GM19025 (cell line): ENCODE measurements around the gene EEF1A2.
"Not testable (repeated sequence)": the region's sequence is repeated elsewhere in the genome, so short reads cannot be mapped to it uniquely, and the experiment has no call there.

Experiments
- ATAC-seq: cut with Tn5 transposase; IDR thresholded peaks from one replicate; pipeline ENCODE4 v1.9.1; 2021; ENCODE audit warnings: mild to moderate bottlenecking, low read depth, moderate library complexity; ENCODE audit not compliant: unreplicated experiment

EEF1A2 gene

GRCh38 chr20:63521602-63522001 lies 22.7 kb upstream of the EEF1A2 start:
- no peak for ATAC-seq

GRCh38 chr20:63520934-63521601 lies 22.2 kb upstream of the EEF1A2 start:
- ATAC-seq, result peak; percentile 48

GRCh38 chr20:63520504-63520933 lies 21.6 kb upstream of the EEF1A2 start, which contains the start of gene PPDPF:
Gene PPDPF (plus strand): TSS chr20:63520765. CDS start chr20:63521309, 544 bp downstream.
- ATAC-seq, result peak; percentile 78

GRCh38 chr20:63519668-63520503 lies 21.0 kb upstream of the EEF1A2 start:
- peak; percentile 39 for ATAC-seq

GRCh38 chr20:63518946-63519667 lies 20.2 kb upstream of the EEF1A2 start:
- no peak for ATAC-seq

- no peak for ATAC-seq
These were observed 19.5 kb upstream of the EEF1A2 start for GRCh38 chr20:63518351-63518861.

- ATAC-seq, result no peak
These were observed 18.8 kb upstream of the EEF1A2 start for GRCh38 chr20:63517376-63518309.

GRCh38 chr20:63514520-63514919 lies 15.6 kb upstream of the EEF1A2 start:
- ATAC-seq, result not testable (repeated sequence)

- no peak for ATAC-seq
These were observed 14.3 kb upstream of the EEF1A2 start for GRCh38 chr20:63513207-63513606.

- ATAC-seq, result no peak
These were observed 10.2 kb upstream of the EEF1A2 start for GRCh38 chr20:63509088-63509564.

- no peak for ATAC-seq
These were observed 9.3 kb upstream of the EEF1A2 start for GRCh38 chr20:63508072-63508768.

- no peak for ATAC-seq
These were observed 8.3 kb upstream of the EEF1A2 start for GRCh38 chr20:63507083-63507743.

- no peak for ATAC-seq
These were observed 6.8 kb upstream of the EEF1A2 start for GRCh38 chr20:63505723-63506122.

GRCh38 chr20:63505281-63505680 lies 6.4 kb upstream of the EEF1A2 start:
- no peak for ATAC-seq

- no peak for ATAC-seq
These were observed 5.8 kb upstream of the EEF1A2 start for GRCh38 chr20:63504642-63505041.

- no peak for ATAC-seq
These were observed 4.6 kb upstream of the EEF1A2 start for GRCh38 chr20:63503524-63503923.

GRCh38 chr20:63502671-63503172 lies 3.8 kb upstream of the EEF1A2 start:
- no peak for ATAC-seq
